HG03280 (cell line): ENCODE measurements around the gene MLLT1.

ENCODE experiments used
- ATAC-seq: cut with Tn5 transposase; IDR thresholded peaks from one replicate; pipeline ENCODE4 v1.9.1; 2021; ENCODE audit warnings: mild to moderate bottlenecking, moderate library complexity; ENCODE audit not compliant: unreplicated experiment

MLLT1 gene

DNA sequence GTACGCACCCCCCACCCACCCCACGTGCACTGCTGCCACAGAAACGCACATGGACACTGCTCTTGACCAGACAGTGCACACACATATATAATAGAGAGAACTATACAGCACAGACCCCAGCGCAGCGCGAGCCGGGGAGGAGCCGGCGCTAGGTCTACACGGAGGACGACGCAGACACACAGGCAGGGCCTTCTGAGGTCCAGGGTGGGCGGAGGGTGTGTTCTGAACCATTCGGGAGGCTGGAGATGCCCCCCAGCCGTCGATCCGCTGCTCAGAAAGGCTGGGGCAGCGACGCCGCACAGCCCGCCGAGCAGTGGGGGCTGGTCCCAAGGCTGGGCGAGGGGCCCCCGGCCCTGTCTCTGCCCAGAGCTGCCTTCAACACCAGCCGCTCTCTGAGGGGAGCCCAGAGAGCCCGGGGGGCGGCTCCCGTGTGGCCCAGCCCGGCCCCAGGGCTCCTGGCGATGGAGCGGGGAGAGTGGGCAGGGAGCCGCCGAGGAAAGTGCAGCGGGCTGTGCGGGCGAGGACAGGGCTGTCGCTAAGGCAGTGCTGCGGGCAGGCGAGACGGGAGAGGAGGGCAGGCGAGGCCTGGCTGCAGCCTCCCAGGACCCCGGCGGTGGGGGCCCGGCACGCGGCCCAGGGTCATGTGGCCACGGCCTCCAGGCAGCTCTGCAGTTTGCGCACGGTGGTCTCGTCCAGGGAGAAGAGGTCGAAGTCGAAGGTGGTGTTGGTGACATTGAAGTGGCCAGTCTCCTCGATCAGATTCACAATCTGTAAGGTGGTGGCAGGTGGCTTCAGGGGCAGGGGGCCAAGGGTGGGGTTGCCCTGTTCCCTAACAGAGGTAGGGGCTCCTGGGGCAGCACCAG lies 67.1 kb downstream of the MLLT1 start:
- ATAC-seq: no peak

DNA sequence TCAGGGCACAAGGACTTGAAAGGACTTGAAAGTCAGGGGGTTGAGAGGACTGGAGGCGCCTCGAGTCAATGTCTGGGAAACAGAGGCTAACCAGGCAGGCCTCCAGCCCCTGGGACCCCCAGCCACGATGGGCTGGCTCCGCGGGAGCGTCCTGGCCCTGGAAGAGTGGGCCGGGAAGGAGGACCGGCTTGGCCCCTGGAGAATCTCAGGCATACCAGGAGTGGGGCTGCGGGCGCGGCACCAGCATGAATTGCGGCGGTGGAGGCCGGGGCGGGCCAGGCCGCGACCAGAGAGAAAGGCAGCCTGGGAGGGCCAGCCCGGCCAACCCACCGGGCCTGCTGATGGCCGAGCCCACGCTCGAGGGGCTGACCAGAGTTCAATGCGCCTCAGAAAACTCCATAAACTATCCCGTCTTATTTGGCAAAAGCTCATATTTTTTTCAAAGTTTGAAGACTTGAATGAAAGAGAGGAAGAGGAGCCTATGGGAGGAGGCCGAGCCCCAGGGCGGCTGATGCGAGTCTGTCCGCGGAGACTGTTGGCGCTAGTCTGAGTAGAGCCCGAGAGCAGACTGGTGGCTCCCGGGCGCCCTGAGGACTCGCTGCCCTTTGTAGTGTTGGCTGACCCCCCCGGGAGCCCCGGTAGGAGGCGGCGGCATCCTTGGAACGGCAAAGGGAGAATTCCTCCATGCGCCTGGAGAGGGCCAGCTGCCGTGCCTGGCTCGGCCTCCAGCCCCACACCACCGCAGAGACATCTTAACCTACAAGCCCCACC lies 68.0 kb downstream of the MLLT1 start:
- ATAC-seq: no peak

- no peak for ATAC-seq
These were observed 68.8 kb downstream of the MLLT1 start for GRCh38 chr19:6210721-6211600.

GRCh38 chr19:6210091-6210490 lies 69.7 kb downstream of the MLLT1 start:
- no peak for ATAC-seq

DNA sequence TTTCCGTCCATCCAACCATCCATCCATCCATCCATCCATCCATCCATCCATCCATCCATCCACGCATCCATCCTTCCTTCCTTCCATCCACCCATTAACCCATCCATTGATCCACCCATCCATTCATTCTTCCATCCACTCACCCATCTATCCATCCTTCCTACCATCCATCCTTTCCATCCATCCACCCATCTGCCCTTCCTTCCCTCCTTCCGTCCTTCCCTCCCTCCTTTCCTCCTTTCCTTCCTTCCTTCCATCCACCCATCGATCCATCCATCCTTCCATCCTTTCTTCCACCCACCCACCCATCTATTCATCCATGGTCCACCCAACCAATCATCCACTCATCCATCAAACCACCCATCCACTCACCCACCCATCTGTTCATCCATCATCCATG lies 70.1 kb downstream of the MLLT1 start:
- no peak for ATAC-seq

GRCh38 chr19:6209233-6209632 lies 70.5 kb downstream of the MLLT1 start:
- no peak for ATAC-seq

DNA sequence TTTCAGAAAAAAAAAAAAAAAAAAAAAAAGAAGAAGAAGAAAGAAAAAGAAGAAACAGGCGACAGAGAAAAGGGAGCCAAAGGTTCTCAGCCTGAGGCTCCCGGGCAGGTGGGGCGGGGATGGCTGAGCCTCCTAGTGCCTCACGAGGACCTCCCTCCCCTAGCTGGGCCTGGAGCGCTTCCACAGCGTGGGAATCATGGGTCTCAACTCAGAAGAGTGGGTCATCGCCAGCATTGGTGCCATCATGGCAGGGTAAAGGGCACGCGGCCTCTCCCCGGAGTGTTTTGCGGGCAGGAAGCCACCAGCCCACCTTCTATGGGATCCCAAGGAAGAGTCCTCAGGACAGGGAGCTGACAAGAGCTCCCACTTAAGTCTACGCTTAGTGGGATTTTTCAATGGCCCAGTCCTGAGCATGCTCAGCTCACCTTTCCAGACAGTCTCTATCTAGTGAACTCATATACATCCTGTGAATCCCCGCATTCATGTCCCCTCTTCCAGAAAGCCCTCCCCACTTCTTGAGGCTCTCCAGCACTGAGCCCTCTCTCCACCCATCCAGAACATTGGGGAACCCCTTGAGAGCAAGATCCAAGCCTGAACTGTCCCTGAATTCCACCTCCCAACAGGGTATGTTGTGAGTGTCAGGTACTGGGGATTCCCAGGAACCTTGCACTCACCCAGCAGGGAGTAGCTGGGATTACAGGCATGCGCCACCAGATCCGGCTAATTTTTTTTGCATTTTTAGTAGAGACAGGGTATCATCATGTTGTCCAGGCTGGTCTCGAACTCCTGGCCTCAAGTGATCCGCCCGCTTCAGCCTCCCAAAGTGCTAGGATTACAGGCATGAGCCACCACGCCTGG lies 74.7 kb downstream of the MLLT1 start:
- no peak for ATAC-seq

DNA sequence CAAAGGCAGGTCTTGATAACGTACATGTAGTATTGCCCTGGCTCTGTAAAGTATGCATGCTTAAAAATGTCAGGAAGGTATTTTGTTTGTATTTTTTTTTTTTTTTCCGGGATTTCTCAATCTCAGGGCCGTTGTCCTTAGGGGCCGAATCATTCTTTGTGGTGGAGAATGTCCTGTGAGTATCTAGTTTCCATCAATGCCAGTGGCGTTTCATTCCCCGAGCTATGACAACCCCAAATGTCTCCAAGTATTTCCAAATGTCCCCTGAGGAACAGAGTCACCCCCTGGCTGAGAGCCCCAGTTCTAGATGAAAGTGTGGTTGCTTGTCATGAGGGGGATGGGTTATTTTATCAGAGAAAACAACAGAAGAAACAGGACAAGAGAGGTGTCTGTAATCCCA lies 75.6 kb downstream of the MLLT1 start:
- ATAC-seq: no peak

DNA sequence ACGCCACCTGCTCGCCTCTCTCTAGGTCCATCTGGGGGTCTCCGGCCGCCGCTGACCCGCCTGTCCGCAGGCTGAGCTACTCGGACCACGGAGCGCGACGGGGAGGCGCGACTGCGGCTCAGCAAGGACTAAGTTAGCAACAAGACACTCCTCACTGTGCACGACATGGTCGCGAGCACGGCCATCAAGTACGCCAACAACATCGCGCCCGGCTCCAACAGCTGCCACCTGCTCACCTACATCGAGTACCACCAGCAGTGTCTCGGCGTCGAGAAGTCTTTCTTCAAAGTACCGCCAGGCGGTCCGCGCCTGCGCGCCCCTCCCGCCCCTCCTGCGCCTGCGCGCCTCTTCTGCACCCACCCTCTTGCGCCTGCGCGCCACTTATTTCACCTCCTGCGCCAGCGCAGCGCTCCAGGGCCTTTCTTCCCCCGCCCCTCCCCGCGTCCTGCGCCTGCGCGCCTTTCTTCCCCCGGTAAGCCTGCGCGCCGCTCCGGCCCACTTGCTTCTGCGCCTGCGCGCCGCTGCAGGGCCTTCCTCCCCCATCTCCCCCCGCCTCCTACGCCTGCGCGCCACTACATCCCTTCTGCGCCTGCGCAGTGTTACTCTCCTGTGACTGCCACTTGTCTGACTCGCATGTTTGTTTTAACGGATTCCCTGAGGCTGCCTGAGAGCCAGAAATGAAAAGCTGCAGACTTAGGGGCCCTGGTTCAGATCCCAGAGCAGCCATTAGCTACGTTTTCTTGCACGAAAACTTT lies 80.4 kb downstream of the MLLT1 start:
- ATAC-seq: peak; percentile 83

DNA sequence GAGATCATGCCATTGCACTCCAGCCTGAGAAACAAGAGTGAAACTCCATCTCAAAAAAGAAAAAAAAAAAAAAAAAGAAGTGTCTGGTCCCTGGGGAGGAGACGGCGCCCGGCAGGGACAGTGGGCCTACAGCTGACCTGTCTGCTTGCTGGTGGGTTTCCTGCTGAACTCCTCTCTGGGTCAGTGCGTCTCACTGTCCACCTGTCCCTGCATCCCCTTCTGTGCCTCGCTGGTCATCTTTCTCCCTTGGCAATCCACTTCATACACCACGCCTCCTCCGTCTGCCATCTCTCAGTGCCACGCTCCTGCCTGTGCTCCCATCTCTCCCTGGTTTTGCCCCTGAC lies 80.9 kb downstream of the MLLT1 start:
- no peak for ATAC-seq

GRCh38 chr19:6196361-6196760 lies 83.4 kb downstream of the MLLT1 start:
- no peak for ATAC-seq

GRCh38 chr19:6188811-6189210 lies 91.0 kb downstream of the MLLT1 start:
- ATAC-seq: no peak

- no peak for ATAC-seq
These were observed 92.4 kb downstream of the MLLT1 start for GRCh38 chr19:6187374-6187773.

- ATAC-seq: no peak
These were observed 93.6 kb downstream of the MLLT1 start for GRCh38 chr19:6185835-6186834.

DNA sequence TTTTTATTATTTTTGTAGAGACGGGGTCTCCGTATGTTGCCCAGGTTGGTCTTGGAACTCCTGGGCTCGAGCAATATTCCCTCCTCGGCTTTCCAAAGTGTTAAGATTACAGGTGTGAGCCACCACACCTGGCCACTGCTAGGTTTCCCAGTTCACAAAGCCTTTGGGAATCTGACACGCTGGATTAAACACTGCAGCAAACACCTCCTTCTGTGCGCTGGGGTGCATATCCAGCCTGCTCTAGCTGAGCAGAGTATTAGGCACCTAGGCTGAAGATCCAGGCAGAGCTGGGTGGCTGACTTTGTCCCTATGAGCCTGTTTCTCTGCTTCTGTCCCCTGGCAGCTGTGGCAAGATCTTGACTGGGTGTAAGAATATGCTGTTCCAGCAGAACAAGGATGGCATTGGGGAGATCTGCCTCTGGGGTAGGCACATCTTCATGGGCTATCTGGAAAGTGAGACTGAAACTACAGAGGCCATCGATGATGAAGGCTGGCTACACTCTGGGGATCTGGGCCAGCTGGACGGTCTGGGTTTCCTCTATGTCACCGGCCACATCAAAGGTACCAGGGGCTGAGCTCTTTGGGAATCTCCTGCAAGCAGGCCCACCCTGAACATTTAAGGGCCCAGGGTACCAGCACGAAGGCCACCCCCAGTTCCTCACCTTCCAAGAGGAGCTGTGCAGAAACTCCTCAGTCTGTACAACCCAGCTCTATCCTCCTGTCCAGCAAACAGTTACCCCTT lies 94.5 kb downstream of the MLLT1 start:
- no peak for ATAC-seq

DNA sequence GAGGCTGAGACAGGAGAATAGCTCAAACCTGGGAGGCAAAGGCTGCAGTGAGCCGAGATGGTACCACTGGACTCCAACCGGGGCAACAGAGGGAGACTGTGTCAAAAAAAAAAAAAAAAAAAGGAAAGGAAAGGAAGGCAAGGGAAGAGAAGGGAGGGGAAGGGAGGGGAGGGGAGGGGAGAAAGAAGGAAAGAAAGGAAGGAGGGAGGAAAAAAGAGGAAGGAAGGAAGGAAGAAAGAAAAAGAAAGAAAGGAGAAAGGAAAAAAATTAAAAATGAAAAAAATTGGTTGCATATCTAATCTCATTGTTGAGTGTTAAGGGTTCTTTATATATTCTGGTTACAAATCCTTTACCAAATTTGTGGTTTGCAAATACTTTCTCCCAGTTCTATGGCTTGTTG lies 98.7 kb downstream of the MLLT1 start:
- no peak for ATAC-seq

DNA sequence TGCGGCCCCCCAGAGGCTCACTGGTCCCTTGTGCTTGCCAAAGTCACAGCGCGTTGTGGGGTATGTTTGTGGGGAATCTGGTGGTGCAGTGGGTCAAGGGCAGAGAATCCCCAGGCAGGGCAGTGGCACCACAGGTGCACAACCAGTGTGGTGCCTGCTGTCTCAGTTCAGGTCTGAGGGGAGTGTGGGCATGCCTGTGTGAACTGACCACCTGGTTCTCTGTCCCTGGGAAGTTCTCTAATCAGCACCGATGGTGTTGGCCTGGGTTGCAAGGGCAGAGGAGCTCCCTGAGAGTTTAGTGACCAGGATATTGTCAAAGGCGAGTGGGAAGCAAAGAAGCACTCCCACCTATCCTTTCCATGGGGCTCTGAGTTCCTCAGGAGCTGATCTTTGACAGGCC lies 106.6 kb downstream of the MLLT1 start:
- no peak for ATAC-seq
